Astrocyte (in vitro differentiated cells and primary cell): ENCODE measurements around the gene AMPD1.

Experiments
- EZH2 ChIP-seq: IDR thresholded peaks from 2 replicates; pipeline ENCODE4 v1.6.1; 2012; ENCODE audit warnings: mild to moderate bottlenecking, low read length, inconsistent platforms; ENCODE audit not compliant: insufficient read depth
- TF ChIP-seq, protein P1 (sequence below): IDR thresholded peaks from 2 replicates; pipeline ENCODE4 v1.5.1; 2011; ENCODE audit warnings: low read depth, mild to moderate bottlenecking, inconsistent platforms, low read length, moderate library complexity; ENCODE audit not compliant: insufficient read depth

GRCh38 chr1:114638910-114639309 is 56.4 kb downstream of the AMPD1 start:
- TF ChIP-seq, protein P1, sequence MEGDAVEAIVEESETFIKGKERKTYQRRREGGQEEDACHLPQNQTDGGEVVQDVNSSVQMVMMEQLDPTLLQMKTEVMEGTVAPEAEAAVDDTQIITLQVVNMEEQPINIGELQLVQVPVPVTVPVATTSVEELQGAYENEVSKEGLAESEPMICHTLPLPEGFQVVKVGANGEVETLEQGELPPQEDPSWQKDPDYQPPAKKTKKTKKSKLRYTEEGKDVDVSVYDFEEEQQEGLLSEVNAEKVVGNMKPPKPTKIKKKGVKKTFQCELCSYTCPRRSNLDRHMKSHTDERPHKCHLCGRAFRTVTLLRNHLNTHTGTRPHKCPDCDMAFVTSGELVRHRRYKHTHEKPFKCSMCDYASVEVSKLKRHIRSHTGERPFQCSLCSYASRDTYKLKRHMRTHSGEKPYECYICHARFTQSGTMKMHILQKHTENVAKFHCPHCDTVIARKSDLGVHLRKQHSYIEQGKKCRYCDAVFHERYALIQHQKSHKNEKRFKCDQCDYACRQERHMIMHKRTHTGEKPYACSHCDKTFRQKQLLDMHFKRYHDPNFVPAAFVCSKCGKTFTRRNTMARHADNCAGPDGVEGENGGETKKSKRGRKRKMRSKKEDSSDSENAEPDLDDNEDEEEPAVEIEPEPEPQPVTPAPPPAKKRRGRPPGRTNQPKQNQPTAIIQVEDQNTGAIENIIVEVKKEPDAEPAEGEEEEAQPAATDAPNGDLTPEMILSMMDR = no peak
- no peak for TF ChIP-seq EZH2
